HG03066 (cell line): ENCODE measurements around the gene GABRG3.

Source experiments
- ATAC-seq: cut with Tn5 transposase; IDR thresholded peaks from one replicate; pipeline ENCODE4 v1.9.1; 2021; ENCODE audit warnings: low read depth; ENCODE audit not compliant: unreplicated experiment

GABRG3 gene

GRCh38 chr15:27486051-27486450 lies 515.1 kb downstream of the GABRG3 start:
- no peak for ATAC-seq

DNA sequence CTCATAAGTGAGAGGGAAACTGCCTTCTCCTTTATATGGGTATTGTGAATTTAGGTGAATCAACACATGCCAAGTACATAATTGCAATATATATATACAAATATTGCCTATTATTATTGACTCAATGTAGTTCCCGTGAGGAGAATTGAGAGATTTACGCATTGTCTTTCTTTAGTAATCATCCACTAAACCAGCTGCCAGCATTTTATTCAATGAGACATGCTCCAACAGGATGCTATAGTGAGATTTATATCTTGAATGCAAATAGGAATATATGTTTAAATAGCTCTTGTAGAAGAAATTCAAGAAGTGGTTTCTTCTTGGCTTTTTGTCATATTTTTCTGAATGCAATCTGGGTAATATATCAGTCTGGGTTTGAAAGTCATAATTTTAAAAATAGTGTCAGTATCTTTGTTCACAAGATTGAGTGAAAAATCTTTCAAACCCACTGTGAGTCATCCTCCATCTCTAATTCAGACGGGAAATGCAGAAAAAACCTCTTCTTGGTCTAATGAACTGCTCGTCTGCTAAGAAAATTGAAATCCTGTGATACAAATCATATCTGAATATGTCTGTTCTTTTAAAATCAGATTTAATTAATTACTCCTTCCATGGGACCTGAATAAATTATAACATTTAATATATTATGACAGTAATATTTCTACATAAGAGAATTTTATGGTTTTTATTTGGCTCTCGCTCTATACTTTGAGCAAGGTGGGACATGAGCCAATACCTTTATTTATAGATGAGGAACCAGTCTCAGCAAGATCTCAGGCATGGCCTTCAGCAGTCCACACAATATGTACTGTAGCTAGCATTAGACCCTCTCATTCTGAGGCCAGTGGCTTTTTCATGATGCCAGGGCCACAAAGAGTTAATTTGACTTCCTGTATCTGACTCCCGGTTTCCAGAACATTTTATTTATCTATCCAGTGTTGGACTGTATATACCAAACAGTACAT lies 516.0 kb downstream of the GABRG3 start:
- ATAC-seq: no peak

GRCh38 chr15:27487846-27488245 lies 516.9 kb downstream of the GABRG3 start:
- ATAC-seq: no peak

- ATAC-seq: no peak
Observed at GRCh38 chr15:27490867-27491595, 520.0 kb downstream of the GABRG3 start.

DNA sequence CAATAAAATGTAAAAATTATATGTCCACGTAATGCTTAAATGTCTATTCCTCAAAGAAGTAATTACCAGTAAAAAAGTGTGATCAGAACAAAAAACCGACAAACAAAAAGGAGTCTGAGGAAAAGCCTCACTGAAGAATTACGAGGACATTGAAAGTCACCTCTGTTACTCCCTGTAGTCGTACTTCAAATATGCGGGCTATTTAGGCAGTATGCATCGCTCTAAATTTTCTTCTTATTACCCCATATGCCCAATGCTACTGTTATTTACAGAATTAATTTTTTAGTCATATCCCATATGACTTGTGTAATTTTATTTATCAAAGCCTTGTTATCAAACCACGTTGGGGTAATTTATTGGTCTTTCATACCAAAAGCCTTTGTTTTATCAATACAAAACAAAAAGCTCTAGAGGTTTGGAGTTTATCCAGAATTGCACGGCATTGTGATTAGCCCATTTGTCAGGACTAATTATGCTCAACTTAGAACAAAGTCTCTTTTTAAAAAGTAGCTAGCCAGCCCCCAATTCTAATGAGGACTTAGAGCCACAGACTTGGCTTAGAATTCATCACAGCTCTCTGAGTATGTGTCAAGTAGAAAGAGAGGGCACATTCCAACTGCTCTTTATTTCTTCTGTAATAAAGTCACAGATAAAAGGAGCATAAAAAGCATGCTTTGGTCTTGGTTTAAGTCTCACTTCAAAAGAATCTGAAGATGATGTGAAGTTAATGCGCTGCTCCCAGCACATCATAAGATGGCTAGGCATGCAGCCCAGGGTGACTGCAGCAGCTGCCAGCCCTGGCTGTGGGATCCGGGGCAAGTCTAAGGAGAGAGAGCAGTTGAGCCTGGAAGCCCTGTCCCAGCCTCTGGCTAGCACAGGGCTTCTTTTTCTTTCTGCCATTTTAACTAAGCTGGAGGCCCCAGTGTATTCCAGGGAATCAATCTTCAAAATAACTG lies 521.0 kb downstream of the GABRG3 start:
- ATAC-seq: no peak

DNA sequence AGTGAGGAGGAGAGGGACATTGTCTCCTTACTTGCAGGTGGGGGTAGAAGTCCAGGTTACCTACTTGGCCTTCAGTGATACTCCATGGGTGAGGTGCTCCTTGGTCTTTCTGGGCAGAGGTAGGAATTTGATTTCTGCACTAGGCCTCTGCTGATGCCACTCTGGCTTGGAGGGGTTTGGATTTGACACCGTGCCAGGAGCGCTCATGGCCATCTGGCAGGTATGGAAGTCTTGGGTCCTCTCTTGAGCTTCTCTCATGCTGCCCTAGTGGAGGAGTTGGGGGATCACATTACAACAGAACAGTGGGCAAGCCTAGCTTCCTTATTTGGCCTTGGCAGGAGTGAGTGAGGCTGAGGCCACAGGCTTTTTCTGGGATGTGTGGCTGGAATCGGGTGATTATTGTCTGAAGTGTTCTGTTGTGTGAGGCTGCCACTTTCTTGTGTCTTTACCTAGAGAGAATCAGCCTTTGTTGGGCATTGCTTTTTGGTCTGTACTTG lies 525.0 kb downstream of the GABRG3 start:
- no peak for ATAC-seq

- no peak for ATAC-seq
Observed at GRCh38 chr15:27498700-27499099, 527.7 kb downstream of the GABRG3 start.

DNA sequence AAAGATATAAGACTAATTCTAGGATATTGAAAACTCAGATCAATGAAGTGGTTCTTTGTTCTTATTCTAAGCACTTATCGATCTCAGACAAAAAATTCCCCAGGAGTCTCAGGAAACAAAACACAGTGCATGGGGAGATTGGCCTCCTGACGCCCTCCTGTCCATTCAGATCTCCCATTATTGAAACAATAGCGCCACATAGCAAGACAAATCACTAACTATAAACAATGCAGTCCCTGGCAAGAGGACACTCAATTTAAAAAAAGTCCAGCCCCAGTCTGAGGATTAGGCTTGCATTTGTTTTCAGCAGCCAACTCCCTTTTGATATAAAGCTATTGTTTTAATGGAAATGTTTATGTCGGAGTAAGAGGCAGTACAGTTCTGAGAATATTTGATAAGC lies 528.2 kb downstream of the GABRG3 start:
- no peak for ATAC-seq

DNA sequence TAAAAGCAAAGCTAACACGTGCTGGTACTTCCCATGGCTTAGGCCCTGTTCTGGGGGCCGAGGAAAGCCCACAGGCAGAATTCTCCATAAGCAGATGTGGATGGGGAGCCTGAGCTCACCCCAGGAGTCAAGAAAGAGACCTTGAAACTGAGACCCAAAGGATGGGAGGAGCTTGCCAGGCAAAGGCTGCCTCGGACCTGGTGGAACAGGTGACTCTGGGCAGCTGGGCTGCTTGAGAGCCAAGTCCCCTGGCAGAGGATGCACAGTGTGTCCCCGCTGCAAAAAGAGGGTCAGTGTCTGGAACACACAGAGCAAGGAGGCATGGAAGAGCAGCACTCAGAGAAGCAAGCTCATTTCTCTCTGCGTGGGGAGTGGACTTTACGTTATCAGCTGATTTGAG lies 528.7 kb downstream of the GABRG3 start:
- ATAC-seq: no peak

GRCh38 chr15:27500206-27500605 lies 529.2 kb downstream of the GABRG3 start:
- no peak for ATAC-seq

GRCh38 chr15:27506752-27507151 lies 535.8 kb downstream of the GABRG3 start:
- ATAC-seq: no peak

- ATAC-seq: no peak
Observed at GRCh38 chr15:27509014-27509413, 538.0 kb downstream of the GABRG3 start.

- ATAC-seq: no peak
Observed at GRCh38 chr15:27512281-27513001, 541.5 kb downstream of the GABRG3 start.

- ATAC-seq: no peak
Observed at GRCh38 chr15:27514526-27514925, 543.5 kb downstream of the GABRG3 start.

DNA sequence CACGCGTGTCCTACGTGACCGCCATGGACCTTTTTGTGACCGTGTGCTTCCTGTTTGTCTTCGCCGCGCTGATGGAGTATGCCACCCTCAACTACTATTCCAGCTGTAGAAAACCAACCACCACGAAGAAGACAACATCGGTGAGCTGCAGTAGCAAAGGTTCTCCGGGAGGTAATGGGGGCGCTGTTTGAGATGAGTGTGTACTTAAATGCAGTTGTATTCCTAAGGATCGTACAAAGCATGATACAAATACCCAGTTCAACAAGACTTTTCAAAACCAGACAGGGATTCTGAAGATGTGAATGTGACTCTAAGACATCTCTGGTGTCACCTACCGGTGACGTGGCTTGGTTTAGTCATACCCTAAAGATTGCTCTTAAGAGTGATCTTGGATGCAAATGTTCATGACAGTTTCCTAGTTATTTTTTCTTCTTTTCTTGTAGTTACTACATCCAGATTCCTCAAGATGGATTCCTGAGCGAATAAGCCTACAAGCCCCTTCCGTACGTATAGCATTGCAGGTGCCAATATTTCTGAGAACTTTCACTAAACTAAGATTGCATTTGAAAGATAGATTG lies 556.6 kb downstream of the GABRG3 start:
- no peak for ATAC-seq

GRCh38 chr15:27529399-27529798 lies 558.4 kb downstream of the GABRG3 start:
- no peak for ATAC-seq

DNA sequence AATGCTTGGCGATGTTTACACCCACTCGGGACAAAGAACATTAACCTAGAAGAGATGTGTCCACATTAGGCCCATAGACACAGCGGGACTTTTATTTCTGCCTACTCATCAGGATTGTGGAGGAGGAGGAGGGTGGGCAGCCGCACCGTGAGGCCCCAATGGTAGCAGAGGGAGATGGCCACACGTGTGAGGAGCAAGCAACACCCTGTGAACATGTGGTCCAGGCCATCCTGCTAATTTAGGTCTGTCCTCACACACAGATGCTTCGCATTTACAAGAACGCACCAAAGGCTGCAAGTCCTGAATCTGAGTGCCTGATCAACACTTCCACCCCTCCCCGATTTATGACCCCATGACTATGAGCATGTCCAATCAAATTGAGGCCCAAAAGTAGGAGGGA lies 560.0 kb downstream of the GABRG3 start:
- no peak for ATAC-seq

- no peak for ATAC-seq
Observed at GRCh38 chr15:27532358-27532757, 561.4 kb downstream of the GABRG3 start.

- ATAC-seq: no peak
Observed at GRCh38 chr15:27535445-27536129, 564.6 kb downstream of the GABRG3 start.
